ENCODE results near the gene SKOR1.

SKOR1 gene

GRCh38 chr15:67824197-67824968, 926 bp upstream of the SKOR1 start:
- Histone ChIP-seq H3K4ac (ENCODE audit: low read length) (no peak overlapping the region), H2BK15ac (ENCODE audit: low read length) (no peak overlapping the region), H3K4me2 (ENCODE audit: insufficient read depth, low read length, poor library complexity, severe bottlenecking) (no peak overlapping the region), H3K9ac (ENCODE audit: low read depth, low read length, poor library complexity) (no peak overlapping the region), H3K27ac (replicated peaks; ENCODE audit: low read length) (no peak overlapping the region), H3K4me1 (ENCODE audit: control insufficient read depth in 2 of 2, insufficient read depth in 1 of 2, low read depth in 1 of 2, low read length in 2 of 2) (peaks cover 5 to 20% of the 10 kb centered on the region in 2 donors), H3K79me1 (ENCODE audit: low read depth, low read length) (peaks cover 6% of the 10 kb centered on the region), H2AFZ (ENCODE audit: low read length) (peak overlapping the region; percentile 70), H3K9me3 (replicated peaks in 1 of 2; ENCODE audit: control insufficient read depth in 2 of 2, insufficient read depth in 1 of 2, low read depth in 1 of 2, low read length in 2 of 2) (peaks cover 0 to 9% of the 10 kb centered on the region in 2 donors), H3K4me3 (ENCODE audit: low read length in 2 of 2) (peak overlapping the region in 1 of 2 donors; percentile 23), H3K27me3 (ENCODE audit: control insufficient read depth in 3 of 3, insufficient read depth in 3 of 3, low read depth in 1 of 3, low read length in 3 of 3) (peaks cover 92 to 99% (median 99%) of the 10 kb centered on the region in 3 experiments), H4K91ac (ENCODE audit: low read depth, low read length, poor library complexity) (no peak overlapping the region), H2AK5ac (ENCODE audit: low read depth, low read length) (no peak overlapping the region), H4K8ac (ENCODE audit: low read depth, low read length) (no peak overlapping the region), H3K14ac (ENCODE audit: low read length) (no peak overlapping the region), H2BK12ac (ENCODE audit: low read length) (no peak overlapping the region), H3K23ac (ENCODE audit: low read depth, low read length, poor library complexity) (peak overlapping the region; percentile 68), H3K18ac (ENCODE audit: low read length) (no peak overlapping the region), H2BK120ac (ENCODE audit: low read depth, low read length) (no peak overlapping the region), H2BK5ac (ENCODE audit: low read length) (no peak overlapping the region), H3K36me3 (replicated peaks in 1 of 2; ENCODE audit: control insufficient read depth in 2 of 2, insufficient read depth in 2 of 2, low read length in 2 of 2) (no peaks in the 10 kb centered on the region)
- WGBS, 2 donors (ENCODE audit: extremely low coverage in 2 of 2, insufficient read length in 2 of 2, insufficient replicate concordance in 1 of 2) = no CpG with 5 or more reads among the region's 21 CpGs
- no peak for DNase-seq (ENCODE audit: low spot score)

- H2BK5ac ChIP-seq (ENCODE audit: low read length) = peak overlapping the region; percentile 11
- no peak for DNase-seq (ENCODE audit: low spot score)
- peaks cover 6% of the 10 kb centered on the region for H3K79me1 ChIP-seq (ENCODE audit: low read depth, low read length)
- no peak overlapping the region for H4K91ac ChIP-seq (ENCODE audit: low read depth, low read length, poor library complexity)
- peak overlapping the region; percentile 17 for H4K8ac ChIP-seq (ENCODE audit: low read depth, low read length)
- H3K27ac ChIP-seq (replicated peaks; ENCODE audit: low read length) = no peak overlapping the region
- peaks cover 92 to 99% (median 99%) of the 10 kb centered on the region in 3 experiments for H3K27me3 ChIP-seq (ENCODE audit: control insufficient read depth in 3 of 3, insufficient read depth in 3 of 3, low read depth in 1 of 3, low read length in 3 of 3)
- H3K4me3 ChIP-seq (ENCODE audit: low read length in 2 of 2) = peak overlapping the region in 1 of 2 donors; percentile 56
- peaks cover 3 to 21% of the 10 kb centered on the region in 2 donors for H3K4me1 ChIP-seq (ENCODE audit: control insufficient read depth in 2 of 2, insufficient read depth in 1 of 2, low read depth in 1 of 2, low read length in 2 of 2)
- peak overlapping the region; percentile 71 for H3K14ac ChIP-seq (ENCODE audit: low read length)
- H3K4ac ChIP-seq (ENCODE audit: low read length) = no peak overlapping the region
- peak overlapping the region; percentile 98 for H3K23ac ChIP-seq (ENCODE audit: low read depth, low read length, poor library complexity)
- H3K9me3 ChIP-seq (replicated peaks in 1 of 2; ENCODE audit: control insufficient read depth in 2 of 2, insufficient read depth in 1 of 2, low read depth in 1 of 2, low read length in 2 of 2) = peaks cover 10 to 12% of the 10 kb centered on the region in 2 donors
- no peak overlapping the region for H3K4me2 ChIP-seq (ENCODE audit: insufficient read depth, low read length, poor library complexity, severe bottlenecking)
- no peak overlapping the region for H2BK120ac ChIP-seq (ENCODE audit: low read depth, low read length)
- H2AFZ ChIP-seq (ENCODE audit: low read length) = peak overlapping the region; percentile 42
- no peak overlapping the region for H2BK15ac ChIP-seq (ENCODE audit: low read length)
- no peak overlapping the region for H2BK12ac ChIP-seq (ENCODE audit: low read length)
- no peak overlapping the region for H2AK5ac ChIP-seq (ENCODE audit: low read depth, low read length)
- no peaks in the 10 kb centered on the region for H3K36me3 ChIP-seq (replicated peaks in 1 of 2; ENCODE audit: control insufficient read depth in 2 of 2, insufficient read depth in 2 of 2, low read length in 2 of 2)
- no CpG with 5 or more reads among the region's 77 CpGs for WGBS, 2 donors (ENCODE audit: extremely low coverage in 2 of 2, insufficient read length in 2 of 2, insufficient replicate concordance in 1 of 2)
- peak overlapping the region; percentile 31 for H3K18ac ChIP-seq (ENCODE audit: low read length)
- no peak overlapping the region for H3K9ac ChIP-seq (ENCODE audit: low read depth, low read length, poor library complexity)
Observed at GRCh38 chr15:67825881-67826716, 790 bp downstream of the SKOR1 start.

- peak overlapping the region; percentile 71 for H3K14ac ChIP-seq (ENCODE audit: low read length)
- no peak overlapping the region for H3K4ac ChIP-seq (ENCODE audit: low read length)
- no peak overlapping the region for H2BK5ac ChIP-seq (ENCODE audit: low read length)
- no peak for DNase-seq (ENCODE audit: low spot score)
- peaks cover 6% of the 10 kb centered on the region for H3K79me1 ChIP-seq (ENCODE audit: low read depth, low read length)
- H3K27me3 ChIP-seq (ENCODE audit: control insufficient read depth in 3 of 3, insufficient read depth in 3 of 3, low read depth in 1 of 3, low read length in 3 of 3) = peaks cover 84 to 98% (median 98%) of the 10 kb centered on the region in 3 experiments
- no peak overlapping the region for H2AK5ac ChIP-seq (ENCODE audit: low read depth, low read length)
- H2BK12ac ChIP-seq (ENCODE audit: low read length) = no peak overlapping the region
- H4K91ac ChIP-seq (ENCODE audit: low read depth, low read length, poor library complexity) = no peak overlapping the region
- peaks cover 10 to 12% of the 10 kb centered on the region in 2 donors for H3K9me3 ChIP-seq (replicated peaks in 1 of 2; ENCODE audit: control insufficient read depth in 2 of 2, insufficient read depth in 1 of 2, low read depth in 1 of 2, low read length in 2 of 2)
- no peak overlapping the region for H4K8ac ChIP-seq (ENCODE audit: low read depth, low read length)
- WGBS, 2 donors (ENCODE audit: extremely low coverage in 2 of 2, insufficient read length in 2 of 2, insufficient replicate concordance in 1 of 2) = no CpG with 5 or more reads among the region's 88 CpGs
- no peak overlapping the region for H3K4me2 ChIP-seq (ENCODE audit: insufficient read depth, low read length, poor library complexity, severe bottlenecking)
- H3K18ac ChIP-seq (ENCODE audit: low read length) = peak overlapping the region; percentile 28
- H3K4me3 ChIP-seq (ENCODE audit: low read length in 2 of 2) = no peak overlapping the region
- H2BK15ac ChIP-seq (ENCODE audit: low read length) = no peak overlapping the region
- H3K27ac ChIP-seq (replicated peaks; ENCODE audit: low read length) = no peak overlapping the region
- H3K9ac ChIP-seq (ENCODE audit: low read depth, low read length, poor library complexity) = no peak overlapping the region
- H2AFZ ChIP-seq (ENCODE audit: low read length) = peak overlapping the region; percentile 58
- peak overlapping the region; percentile 98 for H3K23ac ChIP-seq (ENCODE audit: low read depth, low read length, poor library complexity)
- H3K4me1 ChIP-seq (ENCODE audit: control insufficient read depth in 2 of 2, insufficient read depth in 1 of 2, low read depth in 1 of 2, low read length in 2 of 2) = peaks cover 3 to 13% of the 10 kb centered on the region in 2 donors
- no peaks in the 10 kb centered on the region for H3K36me3 ChIP-seq (replicated peaks in 1 of 2; ENCODE audit: control insufficient read depth in 2 of 2, insufficient read depth in 2 of 2, low read length in 2 of 2)
- no peak overlapping the region for H2BK120ac ChIP-seq (ENCODE audit: low read depth, low read length)
Observed at GRCh38 chr15:67826717-67827561, 1.6 kb downstream of the SKOR1 start.
